Left forelimb (tissue), 1 donor: ENCODE results near the gene SEPTIN3.
"Not testable (repeated sequence)": the region's sequence is repeated elsewhere in the genome, so short reads cannot be mapped to it uniquely, and the experiment has no call there.

Source experiments
- DNase-seq: peaks from one replicate; pipeline ENCODE4 v3.0.0-alpha.2; 2018; ENCODE audit warnings: low spot score

SEPTIN3 gene

GRCh38 chr22:41943661-41944209, 25.5 kb upstream of the SEPTIN3 start:
- DNase-seq = no peak

GRCh38 chr22:41946629-41947423, 22.4 kb upstream of the SEPTIN3 start, which contains the start of gene CENPM:
Gene CENPM, minus strand, starts transcription at chr22:41947152. Its CDS starts 76 bp downstream, at chr22:41947076.
- DNase-seq = peak; percentile 98

- no peak for DNase-seq
Measured at GRCh38 chr22:41947424-41948080, 21.7 kb upstream of the SEPTIN3 start.

- DNase-seq = no peak
Measured at GRCh38 chr22:41948142-41948541, 21.1 kb upstream of the SEPTIN3 start.

GRCh38 chr22:41948928-41949296, 20.3 kb upstream of the SEPTIN3 start:
- not testable (repeated sequence) for DNase-seq

GRCh38 chr22:41949297-41949965, 19.8 kb upstream of the SEPTIN3 start:
- DNase-seq = no peak

GRCh38 chr22:41951898-41952474, 17.3 kb upstream of the SEPTIN3 start, which contains the start of gene SMIM45:
Gene SMIM45, plus strand, starts transcription at chr22:41952150.
- DNase-seq = no peak

GRCh38 chr22:41952713-41953112, 16.5 kb upstream of the SEPTIN3 start:
- no peak for DNase-seq

- no peak for DNase-seq
Measured at GRCh38 chr22:41957941-41958556, 11.2 kb upstream of the SEPTIN3 start.

GRCh38 chr22:41963453-41964111, 5.7 kb upstream of the SEPTIN3 start:
- DNase-seq = no peak

- no peak for DNase-seq
Measured at GRCh38 chr22:41964112-41964491, 5.1 kb upstream of the SEPTIN3 start.

- no peak for DNase-seq
Measured at GRCh38 chr22:41966225-41966606, 3.0 kb upstream of the SEPTIN3 start.

GRCh38 chr22:41966607-41967240, 2.5 kb upstream of the SEPTIN3 start:
- no peak for DNase-seq

GRCh38 chr22:41968601-41969000, 642 bp upstream of the SEPTIN3 start:
- DNase-seq = no peak

GRCh38 chr22:41970601-41971000, 1.4 kb downstream of the SEPTIN3 start:
- DNase-seq = no peak

GRCh38 chr22:41971431-41971830, 2.2 kb downstream of the SEPTIN3 start:
- DNase-seq = no peak

- no peak for DNase-seq
Measured at GRCh38 chr22:41974691-41975290, 5.5 kb downstream of the SEPTIN3 start.

GRCh38 chr22:41975299-41976069, 6.2 kb downstream of the SEPTIN3 start:
- DNase-seq = no peak

- DNase-seq = no peak
Measured at GRCh38 chr22:41976070-41976901, 7.0 kb downstream of the SEPTIN3 start.
